ENCODE measurements around the gene CNGA4.

GRCh38 chr11:6240139-6240538, 1.2 kb downstream of the CNGA4 start:
- TF ChIP-seq CTCF (IDR thresholded peaks at IDR 0.05; ENCODE audit: low read depth, low read length) = no peak
- no peak for TF ChIP-seq POLR2A (IDR thresholded peaks at IDR 0.05; ENCODE audit: extremely low read depth, insufficient read length)
- TF ChIP-seq MAX (IDR thresholded peaks at IDR 0.05; ENCODE audit: low read depth, low read length) = no peak
- TF ChIP-seq MYC (IDR thresholded peaks at IDR 0.05; ENCODE audit: low read depth, low read length) = no peak
